Activated T-helper 9 cell treated with anti-CD3 and anti-CD28 coated beads, Interleukin-2, amount 50 U/mL, for 16 hours (primary cell): ENCODE data around the gene USP54.
"Not testable (repeated sequence)": the region's sequence is repeated elsewhere in the genome, so short reads cannot be mapped to it uniquely, and the experiment has no call there.

ENCODE experiments used
- DNase-seq: peaks from one replicate; pipeline ENCODE4 v3.0.0-alpha.2; 2020; ENCODE audit warnings: low read depth

Gene USP54

DNA sequence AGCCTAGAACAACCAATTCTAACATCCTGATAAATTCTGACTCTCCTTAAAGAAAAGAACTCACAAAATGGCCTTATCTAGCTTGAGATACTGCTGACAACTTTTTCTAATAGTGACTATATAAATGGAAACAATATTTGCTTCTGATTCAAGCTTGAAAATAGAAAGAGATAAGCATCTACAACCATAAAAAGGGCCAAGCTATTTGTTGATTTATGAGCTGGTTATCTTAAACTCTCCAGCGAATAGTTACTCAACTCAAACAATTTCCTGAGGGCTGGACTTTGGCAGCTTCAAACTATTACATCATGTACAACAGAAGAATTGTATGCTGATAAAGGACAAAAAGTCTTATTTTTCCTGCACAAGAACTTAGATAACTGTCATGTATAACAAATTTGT lies 4.6 kb downstream of the USP54 start:
- no peak for DNase-seq

DNA sequence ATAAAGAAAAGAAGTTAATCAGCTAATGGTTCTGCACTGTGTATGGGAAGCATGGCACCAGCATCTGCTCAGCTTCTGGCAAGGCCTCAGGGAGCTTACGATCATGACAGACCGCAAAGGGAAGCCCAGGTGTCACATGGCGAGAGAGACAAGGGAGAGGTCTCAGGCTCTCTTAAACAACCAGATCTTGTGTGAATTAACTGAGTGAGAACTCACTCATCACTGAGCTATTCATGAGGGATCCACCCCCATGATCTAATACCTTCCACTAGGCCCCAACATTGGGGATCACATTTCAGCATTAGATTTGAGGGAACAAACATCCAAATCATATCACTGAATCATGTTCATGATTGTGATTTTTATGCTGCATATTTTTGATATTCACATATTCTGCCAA lies 5.8 kb downstream of the USP54 start:
- DNase-seq = no peak

DNA sequence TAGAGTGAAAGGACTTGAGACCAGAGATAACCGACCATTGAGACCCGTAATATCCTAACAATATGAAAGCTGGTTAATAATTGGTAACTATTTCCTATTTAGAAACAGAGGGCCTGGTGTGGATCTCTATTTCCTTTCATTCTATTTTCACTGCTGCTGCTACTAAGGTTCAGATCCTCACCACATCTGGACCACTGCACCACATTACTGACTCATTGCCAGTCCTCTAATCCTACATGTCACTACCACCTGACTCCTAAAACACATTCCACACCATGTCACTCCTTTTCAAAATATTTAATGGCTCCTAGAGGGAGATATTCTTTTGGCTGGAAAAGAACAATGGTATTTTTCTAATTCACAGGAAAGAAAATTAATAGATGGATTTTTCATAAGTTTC lies 6.4 kb downstream of the USP54 start:
- DNase-seq = no peak

DNA sequence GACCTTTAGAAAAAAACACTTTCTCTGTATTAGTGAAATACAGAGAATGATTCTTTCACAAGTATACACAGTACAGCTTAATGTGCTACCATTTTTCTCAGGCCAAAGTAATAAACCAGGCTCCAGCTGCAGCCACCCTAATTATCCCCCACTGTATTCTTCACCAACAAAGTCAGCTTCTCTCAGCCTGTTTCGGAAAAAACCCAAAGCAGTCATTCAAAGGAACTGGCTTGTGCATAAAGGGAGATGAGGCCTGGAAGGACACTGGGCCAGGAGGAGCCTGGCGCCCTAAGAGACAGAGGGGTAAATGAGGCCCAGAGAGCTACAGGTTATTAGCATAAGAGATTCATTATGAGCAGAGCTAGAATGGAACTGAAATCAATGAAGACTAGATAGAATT lies 9.2 kb downstream of the USP54 start:
- no peak for DNase-seq

DNA sequence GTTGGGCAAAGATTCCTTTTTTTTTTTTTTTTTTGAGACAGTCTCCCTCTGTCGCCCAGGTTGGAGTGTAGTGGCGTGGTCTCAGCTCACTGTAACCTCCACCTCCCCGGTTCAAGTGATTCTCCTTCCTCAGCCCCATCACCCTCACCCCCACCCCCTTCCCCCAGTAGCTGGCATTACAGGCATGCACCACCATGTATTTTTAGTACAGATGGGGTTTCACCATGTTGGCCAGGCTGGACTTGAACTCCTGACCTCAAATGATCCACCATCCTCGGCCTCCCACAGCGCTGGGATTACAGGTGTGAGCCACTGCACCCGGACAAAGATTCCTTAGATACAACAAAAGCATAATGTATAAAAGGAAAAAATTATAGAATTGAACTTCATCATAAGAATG lies 12.2 kb downstream of the USP54 start:
- not testable (repeated sequence) for DNase-seq

DNA sequence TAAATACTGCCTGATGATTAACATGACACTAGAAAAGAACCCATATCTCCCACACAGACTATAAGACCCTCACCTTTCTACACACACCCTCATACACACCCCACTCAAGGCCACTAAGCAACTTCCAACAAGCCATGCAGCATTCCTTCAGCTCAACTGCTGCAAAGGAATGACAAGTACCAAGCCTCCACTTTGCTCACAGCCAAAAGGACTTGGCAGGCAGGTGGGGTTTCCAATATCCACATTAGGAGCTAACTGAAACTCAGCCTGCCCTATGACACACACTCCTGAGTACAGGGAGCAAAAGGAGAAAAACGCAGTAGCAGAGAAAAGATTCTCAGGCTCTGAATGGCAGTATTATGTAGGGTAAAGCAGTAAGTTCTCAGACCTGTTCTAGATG lies 13.4 kb downstream of the USP54 start:
- no peak for DNase-seq

DNA sequence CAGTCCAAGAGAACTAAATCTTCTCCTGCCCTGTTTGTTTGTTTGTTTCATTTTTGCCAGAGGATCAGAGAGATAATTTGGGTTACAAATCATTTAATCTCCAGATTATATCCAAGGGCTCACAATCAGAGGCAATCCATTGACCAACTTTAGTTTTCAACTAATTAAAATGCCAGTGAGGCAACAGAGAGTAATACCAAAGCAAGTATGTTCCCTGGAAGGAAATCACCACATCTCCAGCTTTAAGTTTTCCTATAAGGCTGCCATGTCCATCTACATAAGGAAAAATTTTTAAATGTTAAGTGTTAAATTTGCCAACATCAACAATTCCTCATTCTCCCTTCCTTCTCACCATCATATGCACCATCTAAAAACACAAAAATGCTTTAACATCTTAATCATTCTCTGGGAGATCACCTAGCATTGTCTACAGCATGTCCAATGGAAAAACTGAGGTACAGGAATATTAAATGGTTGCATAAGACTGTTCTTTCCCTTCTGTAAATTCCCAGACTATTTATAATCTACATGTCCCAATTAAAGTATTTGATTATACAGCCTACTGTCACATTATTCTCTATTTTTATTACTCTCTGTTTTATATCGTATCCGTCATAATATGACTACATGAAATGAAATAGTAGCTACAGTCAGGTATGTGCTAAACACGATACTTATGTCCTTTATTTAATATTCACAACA lies 14.1 kb downstream of the USP54 start:
- no peak for DNase-seq

DNA sequence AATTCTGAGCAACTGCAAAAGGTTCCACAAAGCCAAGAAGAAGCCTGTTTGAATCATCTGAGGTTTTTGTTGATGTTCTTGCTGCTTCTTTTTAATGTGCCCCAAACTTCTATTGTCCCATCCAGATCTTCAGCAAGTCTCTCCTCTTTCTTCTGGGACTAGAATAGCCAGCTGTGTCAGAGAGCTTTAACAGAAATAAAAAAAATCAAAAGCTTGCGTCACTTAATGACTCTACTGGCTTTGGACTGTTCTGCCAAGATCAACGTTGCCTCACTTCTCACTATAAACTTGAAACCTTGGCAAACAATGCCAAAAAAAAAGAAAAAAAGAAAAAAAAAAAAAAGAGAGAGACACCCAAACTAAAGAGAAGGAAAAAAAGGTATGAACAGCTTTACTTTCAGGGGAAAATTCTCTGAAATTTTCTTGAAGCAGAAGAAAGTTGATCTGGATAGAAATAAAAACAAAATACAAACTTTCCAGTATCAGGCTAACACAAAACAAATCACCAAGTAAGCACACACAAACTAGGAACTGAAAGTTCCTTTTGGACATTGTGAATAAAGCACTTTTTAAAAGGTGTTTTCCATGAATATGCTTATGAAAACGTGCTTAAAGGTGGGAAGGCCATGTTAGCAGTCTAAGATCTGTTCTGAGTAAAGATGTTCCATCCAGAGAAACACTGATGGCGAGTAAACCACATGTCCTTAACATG lies 14.8 kb downstream of the USP54 start:
- DNase-seq = no peak

DNA sequence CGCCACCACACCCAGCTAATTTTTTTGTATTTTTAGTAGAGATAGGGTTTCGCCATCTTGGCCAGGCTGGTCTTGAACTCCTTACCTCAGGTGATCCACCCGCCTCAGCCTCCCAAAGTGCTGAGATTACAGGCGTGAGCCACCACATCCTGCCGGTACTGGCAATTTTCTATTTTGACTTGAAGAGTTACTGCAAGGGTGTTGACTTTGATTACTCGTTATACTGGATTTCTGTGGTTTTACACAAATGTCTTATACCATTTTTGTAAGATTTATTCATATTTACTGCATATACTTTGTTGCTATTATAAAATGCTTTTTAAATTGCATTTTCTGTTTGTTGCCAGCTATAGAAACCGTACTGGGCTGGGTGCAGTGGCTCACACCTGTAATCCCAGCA lies 24.1 kb downstream of the USP54 start:
- not testable (repeated sequence) for DNase-seq

DNA sequence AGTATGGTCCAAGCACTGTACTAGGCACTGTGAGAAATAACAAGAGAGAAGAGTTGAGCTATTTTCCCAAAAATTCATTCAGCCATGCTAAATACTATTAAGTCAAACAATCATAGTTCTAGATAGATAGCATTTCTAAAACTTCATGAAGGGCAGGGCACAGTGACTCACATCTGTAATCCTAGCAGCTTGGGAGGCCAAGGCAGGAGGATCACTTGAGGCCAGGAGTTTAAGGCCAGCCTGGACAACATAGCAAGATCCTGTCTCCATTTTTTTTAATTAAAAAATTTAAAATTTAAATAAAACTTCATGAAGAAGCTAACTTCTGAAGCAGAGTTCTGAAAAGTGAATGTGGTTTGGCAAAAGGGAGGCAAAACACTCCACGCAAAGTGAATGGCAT lies 29.9 kb downstream of the USP54 start:
- DNase-seq = no peak

DNA sequence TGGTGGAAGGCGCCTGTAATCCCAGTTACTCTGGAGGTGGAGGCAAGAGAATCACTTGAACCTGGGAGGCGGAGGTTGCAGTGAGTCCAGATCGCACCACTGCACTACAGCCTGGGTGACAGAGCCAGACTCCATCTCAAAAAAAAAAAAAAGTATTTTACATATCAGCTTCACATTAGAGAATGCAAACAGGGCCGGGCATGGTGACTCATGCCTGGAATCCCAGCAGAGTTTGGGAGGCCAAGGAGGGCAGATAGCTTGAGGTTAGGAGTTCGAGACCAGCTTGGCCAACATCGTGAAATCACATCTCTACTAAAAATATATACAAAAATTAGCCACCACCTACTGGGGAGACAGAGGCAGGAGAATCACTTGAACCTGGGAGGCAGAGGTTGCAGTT lies 31.6 kb downstream of the USP54 start:
- DNase-seq = no peak

DNA sequence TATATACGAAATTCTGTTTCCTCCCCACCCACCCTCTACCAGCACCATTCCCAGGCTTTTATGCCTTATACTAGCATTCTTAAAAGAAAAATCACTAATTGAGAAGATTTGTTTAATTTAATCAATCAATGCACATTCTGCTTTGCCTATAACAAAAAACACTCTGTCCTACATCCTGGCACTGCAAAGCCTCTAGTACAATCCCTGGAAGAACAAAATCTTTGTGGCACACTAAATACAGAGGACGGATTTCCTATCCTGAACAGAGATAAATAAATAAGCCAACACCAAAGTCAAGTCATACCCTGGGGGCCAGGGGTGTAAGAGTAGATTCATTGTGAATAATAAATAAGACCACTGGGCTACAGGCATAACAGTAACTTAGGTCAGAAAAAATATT lies 34.3 kb downstream of the USP54 start:
- no peak for DNase-seq

DNA sequence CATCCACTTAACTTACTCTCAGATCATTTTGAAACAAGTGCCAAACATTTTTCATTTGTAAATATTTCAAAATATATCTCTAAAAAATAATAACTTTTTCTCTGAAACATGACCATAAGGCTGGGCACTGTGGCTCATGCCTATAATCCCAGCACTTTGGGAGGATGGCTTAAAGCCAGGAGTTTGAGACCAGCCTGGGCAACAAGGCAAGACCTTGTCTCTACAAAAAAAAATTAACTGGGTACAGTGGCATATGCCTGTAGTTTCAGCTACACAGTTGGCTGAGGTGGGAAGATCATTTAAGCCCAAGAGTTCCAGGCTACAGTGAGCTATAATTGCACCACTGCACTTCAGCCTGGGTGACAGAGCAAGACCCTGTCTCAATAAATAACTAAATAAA lies 36.4 kb downstream of the USP54 start:
- DNase-seq = no peak

DNA sequence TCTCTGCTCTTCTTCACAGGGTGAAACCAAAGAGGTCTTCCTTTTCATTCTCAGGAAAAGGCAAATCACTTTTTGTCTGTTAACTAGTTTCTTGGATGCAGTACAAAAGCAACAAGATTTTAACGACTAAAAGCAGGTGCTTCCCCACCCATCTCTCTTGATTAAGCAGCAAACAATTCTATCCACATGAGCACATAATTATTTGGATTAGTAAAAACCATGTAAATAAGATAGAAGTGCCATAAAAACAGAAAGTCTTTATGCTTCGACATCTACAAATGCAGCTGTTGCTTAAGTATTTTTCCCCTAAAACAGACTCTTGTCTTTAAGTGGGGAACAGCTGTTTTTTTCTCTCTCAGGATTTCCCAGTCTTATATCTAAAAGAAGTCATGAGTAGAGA lies 37.4 kb downstream of the USP54 start:
- no peak for DNase-seq

DNA sequence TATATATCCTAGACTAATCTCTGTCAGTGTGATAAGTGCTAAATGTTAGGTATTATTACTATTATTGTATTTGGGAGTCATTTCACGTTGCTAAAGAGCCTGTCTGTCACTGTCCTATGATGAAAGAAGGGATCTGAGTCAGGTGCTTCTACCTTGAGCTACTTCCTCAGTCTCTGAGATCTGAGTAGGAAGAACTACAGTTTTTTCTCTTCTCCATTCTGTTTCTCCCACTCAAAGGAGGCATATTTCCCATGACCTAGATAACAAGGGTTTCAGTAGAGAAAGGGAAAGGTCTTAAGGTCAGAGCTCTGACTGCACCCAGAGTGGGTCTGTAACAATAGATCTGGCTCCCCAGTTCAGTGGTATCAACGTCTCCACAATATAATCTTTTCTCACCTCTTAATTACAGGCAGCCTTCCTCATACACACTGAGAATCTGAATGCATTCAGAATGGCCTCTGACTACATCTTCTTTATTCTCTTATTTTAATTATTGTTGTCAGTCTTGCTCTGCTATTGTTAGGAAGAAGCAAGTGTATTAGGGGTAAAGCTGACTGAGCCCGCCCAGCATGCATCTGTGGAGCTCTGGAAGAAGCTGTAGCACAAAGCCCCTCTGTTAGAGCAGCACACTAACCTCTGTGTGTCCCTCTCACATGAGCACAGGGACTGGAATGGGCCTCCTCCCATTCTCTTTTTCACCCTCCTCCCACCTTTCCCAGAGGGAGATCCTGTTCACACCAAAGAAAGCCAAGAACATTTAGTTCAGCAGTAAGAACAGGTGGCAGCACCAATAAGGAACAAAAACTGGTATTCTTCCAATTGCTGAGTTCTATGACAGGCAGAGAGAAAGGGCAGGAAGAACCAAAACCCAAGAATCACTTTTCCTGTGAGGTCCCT lies 38.1 kb downstream of the USP54 start:
- DNase-seq = no peak

DNA sequence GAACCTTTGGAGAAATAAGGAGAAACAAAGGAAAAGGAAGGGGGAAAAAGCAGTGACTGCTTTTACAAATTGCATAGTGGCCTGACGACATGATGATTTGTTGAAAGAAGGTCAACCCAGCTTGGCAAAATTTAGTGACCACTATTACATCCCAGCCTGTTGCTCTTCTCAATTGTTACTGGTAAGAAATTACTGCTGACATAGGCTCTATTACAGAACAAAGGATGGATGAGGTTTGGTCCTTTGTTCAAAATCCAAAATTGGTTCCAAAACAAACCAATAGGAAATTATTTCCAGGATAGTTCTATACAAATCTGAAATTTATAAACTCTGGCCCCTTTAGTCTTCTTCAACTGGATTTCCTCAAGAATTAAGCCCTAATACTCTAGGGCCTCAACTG lies 39.6 kb downstream of the USP54 start:
- DNase-seq = no peak

DNA sequence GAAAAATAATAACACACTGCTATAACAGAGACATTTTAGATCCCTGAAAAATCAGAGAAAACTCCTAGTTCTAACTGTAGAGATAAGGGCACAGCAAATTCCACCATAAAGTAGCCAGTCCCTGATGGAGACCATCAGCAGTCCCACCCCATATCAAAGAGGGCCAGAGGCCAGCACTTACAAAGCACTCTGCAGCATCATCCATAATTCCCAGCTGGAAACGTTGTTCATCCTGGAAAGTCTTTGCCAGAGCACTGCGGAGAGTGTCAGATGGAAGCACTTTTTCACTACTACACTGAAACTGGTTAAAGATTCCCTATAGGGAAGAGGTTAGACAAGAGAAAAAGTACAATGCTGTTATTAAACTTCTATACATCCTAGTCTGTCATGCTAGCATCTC lies 45.8 kb downstream of the USP54 start:
- no peak for DNase-seq

DNA sequence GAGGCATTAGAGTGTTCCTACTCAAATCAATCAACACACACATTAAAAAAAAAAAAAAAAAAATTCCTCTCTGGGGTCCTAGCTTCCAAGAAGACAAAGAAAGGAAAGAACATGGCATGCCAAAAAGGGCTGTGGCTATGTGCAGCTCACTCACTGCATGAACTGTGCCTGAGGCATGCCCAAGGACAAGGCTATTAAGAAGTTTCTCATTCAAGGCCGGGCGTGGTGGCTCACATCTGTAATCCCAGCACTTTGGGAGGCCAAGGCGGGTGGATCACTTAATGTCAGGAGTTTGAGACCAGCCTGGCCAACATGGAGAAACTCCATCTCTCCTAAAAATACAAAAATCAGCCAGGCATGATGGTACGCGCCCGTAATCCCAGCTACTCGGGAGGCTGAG lies 53.4 kb downstream of the USP54 start:
- no peak for DNase-seq

DNA sequence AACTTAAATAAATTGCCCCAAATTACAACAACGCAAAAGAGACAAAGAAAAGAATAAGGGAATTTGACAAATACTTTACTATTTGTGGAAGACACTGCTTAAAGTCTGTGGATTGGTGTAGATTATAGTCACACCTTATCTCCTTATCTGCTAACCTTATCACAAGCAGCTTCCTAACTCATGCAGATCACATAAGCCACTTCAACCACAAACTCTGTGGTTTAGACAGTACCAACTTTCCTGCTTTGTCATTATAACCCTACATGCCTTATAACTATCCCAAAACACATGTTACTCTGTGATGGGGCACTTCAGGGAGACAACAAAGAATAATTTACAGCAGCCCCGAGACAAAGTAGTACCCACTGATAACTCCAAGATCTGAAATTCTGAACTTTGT lies 53.9 kb downstream of the USP54 start:
- DNase-seq = no peak

DNA sequence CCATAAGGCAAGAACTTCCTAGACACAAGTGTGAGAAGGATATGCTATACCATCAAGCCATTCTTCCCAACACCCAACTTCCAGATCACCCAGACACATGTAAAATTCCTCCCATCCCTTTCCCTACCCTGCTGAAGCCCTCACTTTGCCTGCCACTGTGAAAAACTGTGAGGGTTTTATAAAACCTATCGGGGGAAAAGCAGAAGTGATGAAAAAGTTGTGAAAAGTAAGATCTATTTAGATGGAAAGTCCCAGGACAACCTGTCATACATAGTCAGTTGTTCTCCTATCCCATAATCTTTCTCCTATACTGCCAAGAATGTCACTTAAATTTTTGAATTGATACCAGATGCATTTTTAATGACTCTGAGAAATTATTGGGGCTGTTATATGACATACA lies 56.3 kb downstream of the USP54 start:
- DNase-seq = no peak

DNA sequence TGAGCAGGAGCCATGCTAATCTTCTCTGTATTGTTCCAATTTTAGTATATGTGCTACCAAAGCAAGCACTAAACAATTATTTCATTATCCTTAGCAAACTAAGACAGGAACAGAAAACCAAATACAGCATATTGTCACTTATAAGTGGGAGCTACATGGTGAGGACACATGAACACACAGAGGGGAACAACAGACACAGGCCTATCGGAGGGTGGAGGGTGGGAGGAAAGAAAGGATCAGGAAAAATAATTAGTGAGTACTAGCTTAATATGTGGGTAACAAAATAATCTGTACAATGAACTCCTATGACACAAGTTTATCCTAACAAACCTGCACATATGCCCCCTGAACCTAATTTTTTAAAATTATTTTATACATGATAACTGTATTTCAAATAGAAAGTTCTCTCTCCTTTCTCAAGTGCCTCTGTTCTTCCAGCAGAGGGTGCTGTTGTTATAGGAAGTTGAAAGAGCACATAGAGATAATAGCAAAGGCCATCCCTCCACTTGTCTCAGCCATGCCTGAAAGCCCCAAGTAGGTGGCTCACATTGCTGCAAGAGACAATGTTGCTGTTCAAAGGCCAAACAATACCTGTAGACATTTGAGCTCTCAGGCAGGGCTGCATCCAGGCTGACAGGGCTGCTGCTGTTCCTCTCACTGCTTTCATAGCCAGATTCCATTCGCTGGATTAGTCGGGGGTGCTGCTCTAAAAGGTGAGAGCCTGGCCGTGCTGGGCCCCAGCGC lies 61.9 kb downstream of the USP54 start:
- DNase-seq = no peak

DNA sequence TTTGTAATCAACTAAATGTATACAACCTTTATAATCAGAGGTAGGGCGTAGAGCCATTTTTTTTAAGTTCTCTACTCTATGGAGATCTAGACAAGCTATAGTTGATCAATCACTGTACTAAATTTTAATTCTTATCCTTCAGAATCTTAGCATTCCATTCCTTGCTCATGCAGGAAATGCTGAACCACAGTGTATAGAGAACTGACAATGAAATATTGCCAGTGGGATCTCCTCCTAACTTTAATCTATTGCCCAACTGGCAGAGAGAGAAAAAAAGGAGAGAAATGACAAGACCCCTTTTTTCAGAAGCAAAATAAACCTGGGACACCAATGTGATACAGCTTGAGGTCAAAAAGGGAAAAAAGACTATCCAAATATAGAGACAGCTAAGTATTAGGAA lies 68.9 kb downstream of the USP54 start:
- DNase-seq = no peak
